Gastrocnemius medialis (tissue), 4 donors: ENCODE data around the gene TM4SF5. TPM values are rescaled to one million over a fixed set of nuclear protein-coding genes. Genes with fewer than 3 reads are reported as not detected.

Source experiments
- ATAC-seq, 2 donors: fragments of 150-250 bp; one replicate each; pipeline ENCODE4 v1.9.1; 2016
- DNase-seq, 2 donors: peaks; one replicate each; pipeline ENCODE4 v3.0.0-alpha.2; 2019
- H3K27ac ChIP-seq, 4 donors: fragments of 200-600 bp; sonication (generic); 1 replicate in 1 of 4; 2 replicates in 3 of 4; pipeline ENCODE4 v1.5.1; 2016 to 2018; ENCODE audit warnings: mild to moderate bottlenecking in 2 of 4, moderate library complexity in 1 of 4
- H3K27me3 ChIP-seq, 3 donors: fragments of 200-600 bp; sonication (generic) in 2 of 3; 1 replicate in 1 of 3; 2 replicates in 2 of 3; pipeline versions ENCODE4 v1.5.1 to v1.6.0; 2016 to 2019; ENCODE audit warnings: mild to moderate bottlenecking in 1 of 3, moderate library complexity in 1 of 3
- H3K36me3 ChIP-seq, 2 donors: fragments of 200-600 bp; sonication (generic) in 1 of 2; one replicate each; pipeline ENCODE4 v1.5.1; 2017 to 2018
- H3K4me1 ChIP-seq, 2 donors: fragments of 200-600 bp; sonication (generic) in 1 of 2; one replicate each; pipeline ENCODE4 v1.5.1; 2016 to 2017; ENCODE audit warnings: mild to moderate bottlenecking in 2 of 2
- H3K4me3 ChIP-seq, 4 donors: fragments of 200-600 bp; sonication (generic) in 3 of 4; 1 replicate in 1 of 4; 2 replicates in 3 of 4; pipeline ENCODE4 v1.5.1; 2016 to 2019; ENCODE audit warnings: mild to moderate bottlenecking in 2 of 4
- H3K9me3 ChIP-seq, 3 donors: fragments of 200-600 bp; sonication (generic) in 2 of 3; 1 replicate in 1 of 3; 2 replicates in 2 of 3; pipeline ENCODE4 v1.5.1; 2016 to 2019
- POLR2A ChIP-seq, 2 donors: fragments of 450-650 bp; IDR thresholded peaks; one replicate each; pipeline ENCODE4 v1.6.1; 2017; ENCODE audit warnings: antibody characterized with exemption in 2 of 2, mild to moderate bottlenecking in 2 of 2, moderate library complexity in 2 of 2
- in situ Hi-C, 4 donors: fragments of 200-750 bp; cut with MboI; loops; one replicate each; pipeline versions ENCODE4 v1.15.0 to v1.8.0; 2017; ENCODE audit warnings: low sequenced_read_pairs in 4 of 4
- intact Hi-C: fragments of 100-400 bp; cut with DNase I; formaldehyde crosslinking; loops from one replicate; pipeline ENCODE4 v1.15.1; 2023; ENCODE audit warnings: low total_unique reads
- total RNA-seq, 4 donors: library from RNA; depleted of rRNA; stranded (reverse); fragments of >200 nt; gene quantifications; one replicate each; pipeline versions ENCODE4 v1.1.0 to v1.2.3, GENCODE V29; 2016
- TF ChIP-seq, protein P1 (sequence below), 5 experiments: fragments of 450-650 bp in 3 of 5; fragments of 200-600 bp in 2 of 5; sonication (generic) in 2 of 5; IDR thresholded peaks in 4 of 5; conservative IDR thresholded peaks in 1 of 5; 1 replicate in 4 of 5; 2 replicates in 1 of 5; pipeline ENCODE4 v1.5.1; 2016 to 2019; ENCODE audit warnings: antibody characterized with exemption in 5 of 5, mild to moderate bottlenecking in 3 of 5, moderate library complexity in 3 of 5

Gene TM4SF5
- total RNA-seq, 4 donors from 2014 or later, result 0.64 TPM; not detected in 3

DNA sequence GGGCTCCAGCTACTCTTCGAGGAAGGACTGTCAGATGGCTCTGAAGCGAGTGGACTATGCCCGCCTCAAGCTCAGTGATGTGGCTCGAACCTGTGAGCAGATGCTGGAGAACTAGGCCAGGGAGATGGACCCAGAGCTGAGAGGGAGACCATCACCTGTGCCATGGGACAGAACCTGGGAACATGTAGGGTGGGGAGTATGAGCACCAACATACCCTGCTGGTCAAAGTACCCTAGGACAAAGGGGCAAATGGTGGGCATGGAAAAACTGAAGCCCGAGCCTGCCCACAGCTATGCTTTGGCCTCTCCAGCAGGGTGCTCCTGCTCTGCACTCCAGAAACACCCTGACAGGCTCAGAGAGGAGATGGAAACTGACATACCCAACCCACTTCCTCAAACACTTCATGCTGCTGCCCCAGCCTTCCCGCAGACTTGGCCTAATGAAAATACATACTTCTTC, 38.6 kb upstream of the TM4SF5 start:
- DNase-seq (no peak), ATAC-seq (no peak)
- no peak overlapping the region for H3K4me3 ChIP-seq
- H3K27ac ChIP-seq, result no peak overlapping the region
- intact Hi-C loops (no loop called here), in situ Hi-C loops (loop anchor here in 1 of 4 donors (10.0 kb wide), 1 partner anchor 52 kb away; the partner anchor contains the start of genes GLTPD2 and VMO1)
- peaks cover 0 to 12% of the 10 kb centered on the region in 2 donors for H3K4me1 ChIP-seq
- peaks cover under 1 to 5% (median 2%) of the 10 kb centered on the region in 3 donors for H3K27me3 ChIP-seq
- peaks cover 0 to 9% of the 10 kb centered on the region in 2 donors for H3K36me3 ChIP-seq
- no peak for TF ChIP-seq POLR2A (IDR thresholded peaks at IDR 0.05)
- TF ChIP-seq, protein P1, sequence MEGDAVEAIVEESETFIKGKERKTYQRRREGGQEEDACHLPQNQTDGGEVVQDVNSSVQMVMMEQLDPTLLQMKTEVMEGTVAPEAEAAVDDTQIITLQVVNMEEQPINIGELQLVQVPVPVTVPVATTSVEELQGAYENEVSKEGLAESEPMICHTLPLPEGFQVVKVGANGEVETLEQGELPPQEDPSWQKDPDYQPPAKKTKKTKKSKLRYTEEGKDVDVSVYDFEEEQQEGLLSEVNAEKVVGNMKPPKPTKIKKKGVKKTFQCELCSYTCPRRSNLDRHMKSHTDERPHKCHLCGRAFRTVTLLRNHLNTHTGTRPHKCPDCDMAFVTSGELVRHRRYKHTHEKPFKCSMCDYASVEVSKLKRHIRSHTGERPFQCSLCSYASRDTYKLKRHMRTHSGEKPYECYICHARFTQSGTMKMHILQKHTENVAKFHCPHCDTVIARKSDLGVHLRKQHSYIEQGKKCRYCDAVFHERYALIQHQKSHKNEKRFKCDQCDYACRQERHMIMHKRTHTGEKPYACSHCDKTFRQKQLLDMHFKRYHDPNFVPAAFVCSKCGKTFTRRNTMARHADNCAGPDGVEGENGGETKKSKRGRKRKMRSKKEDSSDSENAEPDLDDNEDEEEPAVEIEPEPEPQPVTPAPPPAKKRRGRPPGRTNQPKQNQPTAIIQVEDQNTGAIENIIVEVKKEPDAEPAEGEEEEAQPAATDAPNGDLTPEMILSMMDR (IDR thresholded peaks at IDR 0.05 in 4 of 5, conservative IDR thresholded peaks at IDR 0.05 in 1 of 5), result no peak
- H3K9me3 ChIP-seq, result no peaks in the 10 kb centered on the region

DNA sequence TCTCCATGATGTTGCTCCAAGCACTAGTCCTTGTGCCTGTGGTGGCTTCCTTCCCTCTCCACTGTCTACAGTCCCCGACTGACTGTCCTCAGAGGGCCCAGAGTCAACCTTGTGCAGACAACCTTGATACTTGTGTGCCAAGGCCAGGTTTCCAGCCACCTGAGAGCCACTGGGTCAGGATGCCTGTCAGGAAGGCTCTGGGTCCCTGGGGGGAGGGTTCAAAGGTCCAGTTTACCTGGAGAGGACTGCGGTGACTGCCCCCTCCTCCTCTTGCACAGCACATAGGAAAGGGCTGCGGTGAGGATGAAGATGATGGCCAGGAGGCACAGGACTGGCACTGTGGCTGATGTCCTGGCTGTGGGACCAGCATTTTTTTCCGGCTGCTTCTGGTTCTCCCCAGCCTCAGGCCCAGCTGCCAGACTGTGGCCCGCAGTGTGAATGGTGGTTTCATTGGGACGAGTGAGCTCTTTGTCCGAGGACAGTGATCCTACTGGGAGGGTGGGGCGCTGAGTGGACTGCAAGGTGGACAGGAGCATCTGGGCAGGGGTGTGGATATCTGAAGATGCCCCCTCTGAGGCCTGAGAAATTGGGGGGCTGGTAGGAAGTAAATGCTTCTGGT, 36.7 kb upstream of the TM4SF5 start:
- Histone ChIP-seq H3K27ac (no peak overlapping the region), H3K4me3 (no peak overlapping the region), H3K4me1 (peaks cover 4 to 25% of the 10 kb centered on the region in 2 donors), H3K27me3 (peaks cover 12 to 24% (median 17%) of the 10 kb centered on the region in 3 donors), H3K36me3 (peaks cover 0 to 9% of the 10 kb centered on the region in 2 donors), H3K9me3 (no peaks in the 10 kb centered on the region)
- DNase-seq (no peak), ATAC-seq (no peak)
- in situ Hi-C loops (loop anchor here in 1 of 4 donors (10.0 kb wide), 1 partner anchor 50 kb away; the partner anchor contains the start of genes GLTPD2 and VMO1), intact Hi-C loops (no loop called here)
- TF ChIP-seq POLR2A (IDR thresholded peaks at IDR 0.05), result no peak

DNA sequence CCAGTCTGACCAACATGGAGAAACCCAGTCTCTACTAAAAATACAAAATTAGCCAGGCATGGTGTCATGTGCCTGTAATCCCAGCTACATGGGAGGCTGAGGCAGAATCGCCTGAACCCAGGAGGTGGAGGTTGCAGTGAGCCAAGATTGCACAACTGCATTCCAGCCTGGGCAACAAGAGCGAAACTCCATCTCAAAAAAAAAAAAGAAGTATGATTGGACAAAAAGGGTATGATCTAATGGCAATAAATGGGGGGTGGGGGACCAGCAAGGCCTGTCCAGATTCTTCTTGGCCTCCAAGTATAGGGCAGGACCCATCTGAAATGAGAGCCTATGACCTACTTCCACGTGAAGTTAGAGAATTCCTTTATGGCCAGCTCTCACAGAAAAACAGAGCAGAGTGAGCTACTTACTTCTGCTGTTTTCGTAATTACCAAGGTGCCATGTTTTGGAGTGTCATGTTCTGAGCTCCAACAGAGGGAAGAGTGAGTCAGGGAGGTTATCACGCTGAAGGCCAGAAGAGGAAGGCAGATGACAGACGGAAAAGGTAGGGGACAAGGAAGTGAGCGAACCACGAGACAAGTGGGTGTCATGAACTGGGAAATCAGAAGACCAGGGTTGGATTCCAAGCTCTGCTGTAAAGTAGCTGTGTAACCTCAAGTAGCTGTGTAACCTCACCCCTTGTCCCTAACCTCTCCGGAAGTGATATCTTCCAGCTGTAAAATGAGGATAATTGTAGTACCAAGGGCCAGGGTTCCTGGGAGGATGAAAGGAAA, 35.6 kb upstream of the TM4SF5 start:
- H3K9me3 ChIP-seq, result no peaks in the 10 kb centered on the region
- ATAC-seq, result no peak
- H3K36me3 ChIP-seq, result peaks cover 0 to 9% of the 10 kb centered on the region in 2 donors
- DNase-seq, result peak in 1 of 2 donors; percentile 37
- intact Hi-C loops, result no loop called here
- H3K4me3 ChIP-seq, result no peak overlapping the region
- TF ChIP-seq POLR2A (IDR thresholded peaks at IDR 0.05), result no peak
- TF ChIP-seq, protein P1 (IDR thresholded peaks at IDR 0.05 in 4 of 5, conservative IDR thresholded peaks at IDR 0.05 in 1 of 5), result no peak
- peaks cover 4 to 21% of the 10 kb centered on the region in 2 donors for H3K4me1 ChIP-seq
- in situ Hi-C loops, result loop anchor here in 1 of 4 donors (10.0 kb wide), 1 partner anchor 49 kb away; the partner anchor contains the start of genes GLTPD2 and VMO1
- H3K27me3 ChIP-seq, result peaks cover 12 to 32% (median 26%) of the 10 kb centered on the region in 3 donors
- no peak overlapping the region for H3K27ac ChIP-seq

DNA sequence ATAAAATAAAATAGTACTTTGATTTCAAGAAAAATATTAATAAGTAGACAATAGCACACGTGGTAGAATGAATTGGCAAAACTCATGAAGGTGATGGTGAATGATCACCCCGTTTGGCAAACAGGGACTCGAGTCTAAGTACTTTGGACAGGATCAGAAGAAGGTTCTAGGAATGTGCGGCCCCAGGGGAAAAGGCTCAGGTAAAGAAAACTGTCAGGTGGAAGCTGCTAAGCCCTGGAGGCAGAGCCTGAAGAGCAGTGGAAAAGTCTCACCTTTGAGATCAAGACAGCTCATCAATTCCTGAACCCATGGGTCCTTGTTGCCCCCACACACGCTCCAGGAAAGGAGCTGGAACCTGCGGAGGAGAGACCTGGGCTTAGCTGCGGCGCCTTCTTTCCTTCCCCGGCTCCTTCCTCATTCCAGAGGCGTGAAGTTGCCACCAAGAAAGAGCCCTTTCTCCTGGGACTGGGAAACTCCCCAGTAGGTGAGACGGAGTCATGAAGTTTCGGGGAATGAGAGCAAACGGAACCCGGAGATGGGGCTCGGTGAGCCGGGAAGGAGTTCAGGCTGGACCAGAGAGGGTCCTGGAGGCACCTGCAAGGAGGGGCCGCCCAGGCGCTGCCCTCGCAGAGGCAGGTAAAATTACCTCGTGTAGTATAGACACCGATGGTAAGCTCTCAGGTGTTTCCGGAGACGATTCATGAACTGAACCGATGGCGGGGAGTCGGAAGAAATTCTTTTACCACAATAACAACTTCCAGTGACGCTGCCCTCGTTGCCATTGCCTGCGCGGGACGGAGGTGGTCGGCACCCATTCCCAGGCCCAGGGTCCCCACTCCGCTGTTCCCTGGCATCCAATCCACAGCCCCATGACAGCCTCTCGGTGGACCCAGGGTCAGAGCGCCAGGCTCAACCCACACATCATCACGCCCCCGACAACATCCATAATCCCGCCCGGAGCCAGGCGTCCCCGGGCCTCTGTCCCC, 33.3 kb upstream of the TM4SF5 start:
- no peak for TF ChIP-seq POLR2A (IDR thresholded peaks at IDR 0.05)
- TF ChIP-seq, protein P1 (IDR thresholded peaks at IDR 0.05 in 4 of 5, conservative IDR thresholded peaks at IDR 0.05 in 1 of 5), result no peak
- H3K4me1 ChIP-seq, result peaks cover 4 to 15% of the 10 kb centered on the region in 2 donors
- intact Hi-C loops (no loop called here), in situ Hi-C loops (loop anchor here in 1 of 4 donors (10.0 kb wide), 1 partner anchor 46 kb away; the partner anchor contains the start of genes GLTPD2 and VMO1)
- DNase-seq, result no peak
- ATAC-seq, result no peak
- no peak overlapping the region for H3K27ac ChIP-seq
- H3K27me3 ChIP-seq, result peaks cover 12 to 34% (median 26%) of the 10 kb centered on the region in 3 donors
- peaks cover 0 to 1% of the 10 kb centered on the region in 2 donors for H3K36me3 ChIP-seq
- peak overlapping the region; percentile 71 to 85 (median 80) for H3K4me3 ChIP-seq
- no peaks in the 10 kb centered on the region for H3K9me3 ChIP-seq
